Mesenchymal stem cell (in vitro differentiated cells and primary cell): ENCODE measurements around the gene STK10.

Experiments
- DNase-seq: peaks from one replicate; pipeline ENCODE4 v3.0.0-alpha.2; 2013
- H2AFZ ChIP-seq: one replicate; pipeline ENCODE4 v1.6.1; 2013; ENCODE audit warnings: low read depth, mild to moderate bottlenecking, control low read depth, inconsistent platforms, low read length, moderate library complexity
- H2AK5ac ChIP-seq: 2 replicates; pipeline ENCODE4 v1.6.1; 2013; ENCODE audit warnings: low read length, moderate library complexity, mild to moderate bottlenecking, inconsistent platforms; ENCODE audit not compliant: severe bottlenecking
- H2BK120ac ChIP-seq: one replicate; pipeline ENCODE4 v1.6.1; 2013; ENCODE audit warnings: low read depth, mild to moderate bottlenecking, inconsistent platforms, low read length, moderate library complexity
- H2BK12ac ChIP-seq, 2 experiments: one replicate each; pipeline ENCODE4 v1.6.1; 2013; ENCODE audit warnings: inconsistent platforms in 2 of 2, low read length in 2 of 2, mild to moderate bottlenecking in 2 of 2, moderate library complexity in 2 of 2, control low read depth in 1 of 2
- H2BK15ac ChIP-seq: one replicate; pipeline ENCODE4 v1.6.1; 2013; ENCODE audit warnings: mild to moderate bottlenecking, low read depth, inconsistent platforms; ENCODE audit not compliant: poor library complexity, severe bottlenecking
- H2BK5ac ChIP-seq: 2 replicates; pipeline ENCODE4 v1.6.1; 2013; ENCODE audit warnings: low read depth, mild to moderate bottlenecking, low read length, control low read depth, inconsistent platforms; ENCODE audit not compliant: poor library complexity, severe bottlenecking
- H3K14ac ChIP-seq, 2 experiments: one replicate each; pipeline ENCODE4 v1.6.1; 2013; ENCODE audit warnings: inconsistent platforms in 2 of 2, low read length in 2 of 2, control low read depth in 1 of 2, mild to moderate bottlenecking in 1 of 2, moderate library complexity in 1 of 2
- H3K18ac ChIP-seq, 2 experiments: one replicate each; pipeline ENCODE4 v1.6.1; 2013; ENCODE audit warnings: inconsistent platforms in 2 of 2, low read length in 2 of 2, control low read depth in 1 of 2, low read depth in 1 of 2, mild to moderate bottlenecking in 1 of 2
- H3K23ac ChIP-seq, 2 experiments: one replicate each; pipeline ENCODE4 v1.6.1; 2013; ENCODE audit warnings: inconsistent platforms in 2 of 2, low read length in 2 of 2, mild to moderate bottlenecking in 2 of 2, moderate library complexity in 2 of 2, control low read depth in 1 of 2
- H3K27ac ChIP-seq: 2 replicates; pipeline ENCODE4 v1.5.1; 2013; ENCODE audit warnings: mild to moderate bottlenecking, moderate library complexity, low read length, control low read depth, inconsistent platforms; ENCODE audit not compliant: poor library complexity, severe bottlenecking
- H3K27me3 ChIP-seq, 2 experiments: 2 replicates each; pipeline versions ENCODE4 v1.6.1 to v1.7.0; 2013; ENCODE audit warnings: low read length in 2 of 2, mild to moderate bottlenecking in 2 of 2, moderate library complexity in 2 of 2, control low read depth in 1 of 2, inconsistent platforms in 1 of 2; ENCODE audit not compliant: control insufficient read depth in 1 of 2, insufficient read depth in 1 of 2
- H3K36me3 ChIP-seq, 2 experiments: 2 replicates each; pipeline versions ENCODE4 v1.6.1 to v1.7.0; 2013; ENCODE audit warnings: low read length in 2 of 2, control low read depth in 1 of 2, inconsistent platforms in 1 of 2, low read depth in 1 of 2, mild to moderate bottlenecking in 1 of 2; ENCODE audit not compliant: insufficient read depth in 2 of 2, control insufficient read depth in 1 of 2
- H3K4ac ChIP-seq, 2 experiments: one replicate each; pipeline ENCODE4 v1.6.1; 2013; ENCODE audit warnings: inconsistent platforms in 2 of 2, low read length in 2 of 2, mild to moderate bottlenecking in 2 of 2, moderate library complexity in 2 of 2, control low read depth in 1 of 2, low read depth in 1 of 2
- H3K4me1 ChIP-seq: 2 replicates; pipeline ENCODE4 v1.6.1; 2013; ENCODE audit warnings: low read depth, low read length, control low read depth; ENCODE audit not compliant: control insufficient read depth, insufficient read depth
- H3K4me2 ChIP-seq: 2 replicates; pipeline ENCODE4 v1.6.1; 2013; ENCODE audit warnings: low read length, mild to moderate bottlenecking, inconsistent platforms; ENCODE audit not compliant: poor library complexity, severe bottlenecking
- H3K4me3 ChIP-seq, 2 experiments: 2 replicates each; pipeline versions ENCODE4 v1.5.1 to v1.7.0; 2013; ENCODE audit warnings: low read length in 2 of 2, mild to moderate bottlenecking in 2 of 2, control low read depth in 1 of 2, low read depth in 1 of 2; ENCODE audit not compliant: insufficient read depth in 1 of 2
- H3K79me1 ChIP-seq: replicated peaks from 2 replicates; pipeline ENCODE4 v1.6.1; 2013; ENCODE audit warnings: mild to moderate bottlenecking, control low read depth, low read length, inconsistent platforms; ENCODE audit not compliant: poor library complexity, severe bottlenecking
- H3K9ac ChIP-seq: 2 replicates; pipeline ENCODE4 v1.7.0; 2013; ENCODE audit warnings: mild to moderate bottlenecking, low read length, moderate library complexity
- H3K9me3 ChIP-seq: 2 replicates; pipeline ENCODE4 v1.7.0; 2013; ENCODE audit warnings: mild to moderate bottlenecking, low read length; ENCODE audit not compliant: control insufficient read depth
- H4K8ac ChIP-seq: one replicate; pipeline ENCODE4 v1.6.1; 2013; ENCODE audit warnings: inconsistent platforms, mild to moderate bottlenecking, low read length, moderate library complexity
- H4K91ac ChIP-seq: one replicate; pipeline ENCODE4 v1.6.1; 2013; ENCODE audit warnings: mild to moderate bottlenecking, low read length, inconsistent platforms
- WGBS: methylation state at CpG from one replicate; pipeline ENCODE4 v1.1.7; 2013; ENCODE audit warnings: mixed read lengths; 5-methylcytosine and 5-hydroxymethylcytosine counted together

STK10 gene

DNA sequence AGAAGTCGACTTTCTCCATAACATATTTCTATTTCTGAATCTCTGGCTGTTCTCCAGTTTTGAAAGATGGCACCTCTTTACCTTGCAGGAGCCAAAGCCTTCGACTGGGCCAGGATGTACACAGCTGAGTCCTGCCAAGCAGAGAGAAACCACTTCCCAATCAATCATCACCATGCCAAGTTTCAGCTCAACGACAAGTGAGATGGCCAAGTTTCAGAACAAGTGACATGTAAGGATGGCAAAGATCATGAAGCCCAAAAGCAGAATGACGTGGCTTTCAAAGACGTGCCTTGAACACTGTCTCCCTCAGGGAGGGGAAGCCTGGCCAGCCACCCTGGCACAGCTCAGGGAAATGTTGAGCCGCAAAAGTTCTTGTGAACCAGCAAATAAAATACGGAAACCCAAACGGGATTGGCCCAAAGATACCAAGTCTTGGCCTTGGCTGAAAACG, 17.7 kb downstream of the STK10 start:
- Histone ChIP-seq H3K4me3 (no peak overlapping the region), H2BK120ac (no peak overlapping the region), H3K9ac (no peak overlapping the region), H4K91ac (no peak overlapping the region), H3K9me3 (no peaks in the 10 kb centered on the region), H3K36me3 (peaks cover 15 to 30% of the 10 kb centered on the region in 2 experiments), H2AFZ (no peak overlapping the region), H3K23ac (no peak overlapping the region), H3K18ac (no peak overlapping the region), H3K79me1 (peaks cover 32% of the 10 kb centered on the region), H4K8ac (no peak overlapping the region), H3K27me3 (no peaks in the 10 kb centered on the region), H2BK12ac (no peak overlapping the region), H3K4me2 (no peak overlapping the region), H2AK5ac (no peak overlapping the region), H3K4ac (no peak overlapping the region), H2BK5ac (no peak overlapping the region), H3K4me1 (peaks cover 34% of the 10 kb centered on the region), H3K27ac (no peak overlapping the region), H3K14ac (no peak overlapping the region), H2BK15ac (no peak overlapping the region)
- DNase-seq: no peak
- 96% methylated on average over 9 of the region's 9 CpGs for WGBS

DNA sequence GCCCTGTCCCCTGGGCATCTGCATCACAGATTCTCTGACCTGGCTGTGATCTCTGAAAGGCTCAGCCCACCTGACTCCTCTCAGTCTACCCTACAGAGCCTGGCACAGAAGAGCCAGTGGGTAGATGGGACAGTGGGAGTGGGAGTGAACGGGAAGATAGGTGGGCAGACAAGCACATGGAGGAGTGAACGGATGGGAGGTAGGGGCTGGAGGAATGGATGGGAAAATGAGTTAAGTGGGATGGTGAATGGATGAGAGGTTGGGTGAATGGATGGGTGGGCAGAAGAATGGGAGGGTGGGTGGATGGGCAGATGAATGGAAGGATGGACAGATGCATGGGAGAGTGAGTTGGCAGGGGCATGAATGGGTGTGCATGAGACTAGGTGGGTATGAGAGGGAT, 18.8 kb downstream of the STK10 start:
- Histone ChIP-seq H3K18ac (no peak overlapping the region), H2BK5ac (no peak overlapping the region), H2BK12ac (no peak overlapping the region), H3K27me3 (no peaks in the 10 kb centered on the region), H3K27ac (no peak overlapping the region), H3K4me2 (no peak overlapping the region), H3K79me1 (peaks cover 39% of the 10 kb centered on the region), H3K4me1 (peaks cover 35% of the 10 kb centered on the region), H3K9ac (no peak overlapping the region), H4K8ac (no peak overlapping the region), H3K14ac (no peak overlapping the region), H3K23ac (no peak overlapping the region), H3K9me3 (no peaks in the 10 kb centered on the region), H3K4ac (no peak overlapping the region), H2AFZ (no peak overlapping the region), H2BK15ac (no peak overlapping the region), H4K91ac (no peak overlapping the region), H3K36me3 (peaks cover 15 to 38% of the 10 kb centered on the region in 2 experiments), H2BK120ac (no peak overlapping the region), H2AK5ac (no peak overlapping the region), H3K4me3 (no peak overlapping the region)
- DNase-seq: no peak
- WGBS: 95% methylated on average over 2 of the region's 2 CpGs

GRCh38 chr5:172168311-172168710, 19.7 kb downstream of the STK10 start:
- Histone ChIP-seq H3K9ac (no peak overlapping the region), H4K8ac (no peak overlapping the region), H3K14ac (no peak overlapping the region), H3K4me2 (no peak overlapping the region), H3K4me1 (peaks cover 30% of the 10 kb centered on the region), H2BK15ac (no peak overlapping the region), H2BK120ac (no peak overlapping the region), H3K18ac (no peak overlapping the region), H2AFZ (no peak overlapping the region), H4K91ac (no peak overlapping the region), H3K23ac (no peak overlapping the region), H2BK5ac (no peak overlapping the region), H3K4ac (no peak overlapping the region), H3K4me3 (no peak overlapping the region), H2BK12ac (no peak overlapping the region), H3K9me3 (no peaks in the 10 kb centered on the region), H3K27ac (no peak overlapping the region), H3K36me3 (peaks cover 10 to 38% of the 10 kb centered on the region in 2 experiments), H3K79me1 (peaks cover 42% of the 10 kb centered on the region), H2AK5ac (no peak overlapping the region), H3K27me3 (no peaks in the 10 kb centered on the region)
- peak; percentile 46 for DNase-seq
- WGBS: 82% methylated on average over 8 of the region's 8 CpGs

GRCh38 chr5:172167895-172168294, 20.1 kb downstream of the STK10 start:
- no peak overlapping the region for H2BK15ac ChIP-seq
- H3K4me2 ChIP-seq: no peak overlapping the region
- no peak overlapping the region for H3K4me3 ChIP-seq
- no peak overlapping the region for H2BK120ac ChIP-seq
- H4K8ac ChIP-seq: no peak overlapping the region
- H3K23ac ChIP-seq: no peak overlapping the region
- no peak overlapping the region for H3K18ac ChIP-seq
- H2BK5ac ChIP-seq: no peak overlapping the region
- no peak overlapping the region for H3K9ac ChIP-seq
- no peak overlapping the region for H3K4ac ChIP-seq
- peaks cover 27% of the 10 kb centered on the region for H3K4me1 ChIP-seq
- peaks cover 10 to 38% of the 10 kb centered on the region in 2 experiments for H3K36me3 ChIP-seq
- H3K27ac ChIP-seq: no peak overlapping the region
- no peak overlapping the region for H2BK12ac ChIP-seq
- H2AFZ ChIP-seq: no peak overlapping the region
- no peak overlapping the region for H4K91ac ChIP-seq
- H3K9me3 ChIP-seq: no peaks in the 10 kb centered on the region
- H2AK5ac ChIP-seq: no peak overlapping the region
- WGBS: 97% methylated on average over 7 of the region's 7 CpGs
- H3K27me3 ChIP-seq: no peaks in the 10 kb centered on the region
- H3K79me1 ChIP-seq: peaks cover 42% of the 10 kb centered on the region
- peak overlapping the region in 1 of 2 experiments; percentile 38 for H3K14ac ChIP-seq
- no peak for DNase-seq
